AG08396 (cell line): ENCODE measurements around the gene DPP6.
"Not testable (repeated sequence)": the region's sequence is repeated elsewhere in the genome, so short reads cannot be mapped to it uniquely, and the experiment has no call there.

Experiments
- DNase-seq: peaks from one replicate; pipeline ENCODE4 v3.0.0; 2012; ENCODE audit warnings: low spot score, mixed read lengths

The DPP6 gene

GRCh38 chr7:154934353-154934952, 882.3 kb downstream of the DPP6 start:
- not testable (repeated sequence) for DNase-seq

- DNase-seq: no peak
Observed at GRCh38 chr7:154937837-154938236, 885.6 kb downstream of the DPP6 start.

GRCh38 chr7:154942691-154943090, 890.5 kb downstream of the DPP6 start:
- no peak for DNase-seq
